ENCODE data around the gene MSRB3. TPM values are rescaled to one million over a fixed set of nuclear protein-coding genes. Genes with fewer than 3 reads are reported as not detected.

Gene MSRB3
- total RNA-seq, 3 donors from 2014 or later (not counting 1 experiment from before 2014, with no cell fraction given) = 2.4 to 3.4 (median 3.1) TPM

GRCh38 chr12:65266408-65266807 is 12.1 kb upstream of the MSRB3 start:
- TF ChIP-seq CTCF (IDR thresholded peaks at IDR 0.05) = no peak
- H3K27me3 Mint-ChIP-seq (ENCODE audit: low read depth in 2 of 2) = peaks cover 10 to 23% of the 10 kb centered on the region in 2 donors
- no peak for ATAC-seq
- no peaks in the 10 kb centered on the region for H3K9me3 Mint-ChIP-seq
- intact Hi-C loops (cut with micrococcal nuclease) = no loop called here
- no peak overlapping the region for H3K4me3 Mint-ChIP-seq
- WGBS (ENCODE audit: insufficient coverage) = 100% methylated on average over 2 of the region's 3 CpGs
- no peak overlapping the region for H3K27ac Mint-ChIP-seq
- H3K27me3 ChIP-seq (ENCODE audit: control insufficient read depth, insufficient read depth, low read length) = peaks cover 2% of the 10 kb centered on the region
- no peaks in the 10 kb centered on the region for H3K4me1 ChIP-seq (ENCODE audit: control insufficient read depth, insufficient read depth, low read length)
- DNase-seq = no peak
- H3K4me1 Mint-ChIP-seq = no peaks in the 10 kb centered on the region
- H3K9me3 ChIP-seq (ENCODE audit: control insufficient read depth, insufficient read depth, low read length) = no peaks in the 10 kb centered on the region
- no peak overlapping the region for H3K27ac ChIP-seq (ENCODE audit: low read length)
- H3K4me3 ChIP-seq (ENCODE audit: low read length) = no peak overlapping the region
- H3K36me3 Mint-ChIP-seq = no peaks in the 10 kb centered on the region
- no peaks in the 10 kb centered on the region for H3K36me3 ChIP-seq (ENCODE audit: control insufficient read depth, insufficient read depth, low read length)

DNA sequence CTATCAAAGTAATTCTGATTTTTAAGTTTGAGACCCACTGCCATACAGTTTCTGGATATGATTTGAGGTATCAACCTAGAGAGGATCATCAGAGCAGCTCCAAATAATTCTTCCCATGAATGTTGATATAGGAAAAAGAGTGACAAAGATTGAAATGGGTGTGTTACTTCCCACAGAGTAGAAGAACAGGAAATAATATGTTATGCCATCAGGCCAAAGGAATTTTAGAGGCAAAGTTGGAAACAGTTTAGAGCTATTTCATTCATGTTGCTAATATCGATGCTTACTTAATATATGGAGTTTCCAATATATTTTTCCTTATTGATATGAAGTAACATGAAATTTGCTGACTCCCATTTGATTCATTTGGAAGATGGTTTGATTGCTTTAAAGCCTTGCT is 8.9 kb upstream of the MSRB3 start:
- Histone ChIP-seq H3K36me3 (ENCODE audit: control insufficient read depth, insufficient read depth, low read length) (no peaks in the 10 kb centered on the region), H3K4me1 (ENCODE audit: control insufficient read depth, insufficient read depth, low read length) (no peaks in the 10 kb centered on the region), H3K27ac (ENCODE audit: low read length) (no peak overlapping the region), H3K27me3 (ENCODE audit: control insufficient read depth, insufficient read depth, low read length) (peaks cover 2% of the 10 kb centered on the region), H3K4me3 (ENCODE audit: low read length) (no peak overlapping the region), H3K9me3 (ENCODE audit: control insufficient read depth, insufficient read depth, low read length) (no peaks in the 10 kb centered on the region)
- H3K9me3 Mint-ChIP-seq = no peaks in the 10 kb centered on the region
- WGBS (ENCODE audit: insufficient coverage) = no CpG with 5 or more reads among the region's 1 CpG
- H3K36me3 Mint-ChIP-seq = no peaks in the 10 kb centered on the region
- no peaks in the 10 kb centered on the region for H3K4me1 Mint-ChIP-seq
- no peak for TF ChIP-seq CTCF (IDR thresholded peaks at IDR 0.05)
- DNase-seq = no peak
- H3K27me3 Mint-ChIP-seq (ENCODE audit: low read depth in 2 of 2) = peaks cover 16 to 27% of the 10 kb centered on the region in 2 donors
- no peak overlapping the region for H3K27ac Mint-ChIP-seq
- H3K4me3 Mint-ChIP-seq = no peak overlapping the region
- intact Hi-C loops (cut with micrococcal nuclease) = no loop called here
- ATAC-seq = no peak

DNA sequence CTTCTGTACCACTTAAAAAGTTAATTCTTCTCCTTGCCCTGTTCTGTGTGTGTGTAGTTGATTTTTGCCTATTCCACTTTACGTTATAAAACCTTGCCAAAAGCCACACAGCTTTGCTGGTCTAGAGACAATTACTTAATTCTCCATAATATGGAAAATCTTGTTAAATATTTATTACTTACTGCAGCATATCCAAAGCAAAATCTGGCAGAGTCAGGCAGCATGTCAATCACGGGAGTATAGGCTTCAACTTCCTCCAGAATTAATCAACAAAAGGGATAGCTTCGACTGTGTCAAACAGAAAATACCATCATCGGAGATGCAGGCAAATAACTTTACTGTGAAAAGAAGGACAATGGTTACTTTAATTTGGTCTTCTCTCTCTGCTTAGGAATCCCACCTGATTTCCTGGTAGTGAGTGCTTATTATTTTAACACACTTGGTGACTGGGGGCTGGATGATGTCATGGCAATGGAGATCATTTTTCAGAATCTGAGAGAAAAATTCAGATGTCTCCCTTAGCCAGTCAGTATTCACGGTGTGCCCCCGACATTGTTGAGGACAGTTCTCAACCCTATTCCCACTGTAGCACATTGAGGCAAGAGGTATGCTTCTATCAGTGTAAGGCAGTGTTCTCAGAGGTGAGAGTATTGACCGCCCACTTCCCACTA is 3.7 kb upstream of the MSRB3 start:
- Mint-ChIP-seq H3K4me1 (peaks cover 5 to 13% of the 10 kb centered on the region in 2 donors), H3K27ac (no peak overlapping the region)

More for the DNA sequence above, 3.7 kb upstream of the MSRB3 start:
- 84% methylated on average over 5 of the region's 7 CpGs for WGBS (ENCODE audit: insufficient coverage)
- H3K36me3 ChIP-seq (ENCODE audit: control insufficient read depth, insufficient read depth, low read length) = no peaks in the 10 kb centered on the region
- no peak overlapping the region for H3K4me3 Mint-ChIP-seq
- intact Hi-C loops (cut with micrococcal nuclease) = no loop called here
- no peaks in the 10 kb centered on the region for H3K9me3 Mint-ChIP-seq
- DNase-seq (no peak), ATAC-seq (no peak)
- H3K4me1 ChIP-seq (ENCODE audit: control insufficient read depth, insufficient read depth, low read length) = peaks cover 12% of the 10 kb centered on the region
- no peaks in the 10 kb centered on the region for H3K9me3 ChIP-seq (ENCODE audit: control insufficient read depth, insufficient read depth, low read length)
- no peak for TF ChIP-seq CTCF (IDR thresholded peaks at IDR 0.05)
- H3K4me3 ChIP-seq (ENCODE audit: low read length) = no peak overlapping the region
- H3K27ac ChIP-seq (ENCODE audit: low read length) = no peak overlapping the region
- no peaks in the 10 kb centered on the region for H3K36me3 Mint-ChIP-seq
- peaks cover 9% of the 10 kb centered on the region for H3K27me3 ChIP-seq (ENCODE audit: control insufficient read depth, insufficient read depth, low read length)
- peaks cover 24 to 33% of the 10 kb centered on the region in 2 donors for H3K27me3 Mint-ChIP-seq (ENCODE audit: low read depth in 2 of 2)

All from natural killer cell (primary cell).